Effector memory CD4-positive, alpha-beta T cell (primary cell): Measurements from ENCODE around the gene RUSF1.

Experiments used
- DNase-seq, 3 donors: peaks; one replicate each; pipeline ENCODE4 v3.0.0-alpha.2; 2020
- H3K27ac ChIP-seq: 2 replicates; pipeline ENCODE4 v1.7.0; 2013; ENCODE audit warnings: mild to moderate bottlenecking, low read length, moderate library complexity; ENCODE audit not compliant: insufficient read depth, poor library complexity, severe bottlenecking
- H3K27me3 ChIP-seq: replicated peaks from 2 replicates; pipeline ENCODE4 v1.7.0; 2013; ENCODE audit warnings: mild to moderate bottlenecking, low read length; ENCODE audit not compliant: insufficient read depth, control insufficient read depth, poor library complexity, severe bottlenecking
- H3K36me3 ChIP-seq: 2 replicates; pipeline ENCODE4 v1.7.0; 2013; ENCODE audit warnings: mild to moderate bottlenecking, low read length, moderate library complexity; ENCODE audit not compliant: control insufficient read depth, insufficient read depth
- H3K4me1 ChIP-seq: 2 replicates; pipeline ENCODE4 v1.7.0; 2013; ENCODE audit warnings: low read length, mild to moderate bottlenecking; ENCODE audit not compliant: control insufficient read depth, insufficient read depth, poor library complexity, severe bottlenecking
- H3K4me3 ChIP-seq: 2 replicates; pipeline ENCODE4 v1.7.0; 2013; ENCODE audit warnings: low read length, low read depth, mild to moderate bottlenecking; ENCODE audit not compliant: insufficient read depth, poor library complexity, severe bottlenecking
- H3K9me3 ChIP-seq: 2 replicates; pipeline ENCODE4 v1.7.0; 2013; ENCODE audit warnings: mild to moderate bottlenecking, low read length, moderate library complexity; ENCODE audit not compliant: control insufficient read depth

The RUSF1 gene

DNA sequence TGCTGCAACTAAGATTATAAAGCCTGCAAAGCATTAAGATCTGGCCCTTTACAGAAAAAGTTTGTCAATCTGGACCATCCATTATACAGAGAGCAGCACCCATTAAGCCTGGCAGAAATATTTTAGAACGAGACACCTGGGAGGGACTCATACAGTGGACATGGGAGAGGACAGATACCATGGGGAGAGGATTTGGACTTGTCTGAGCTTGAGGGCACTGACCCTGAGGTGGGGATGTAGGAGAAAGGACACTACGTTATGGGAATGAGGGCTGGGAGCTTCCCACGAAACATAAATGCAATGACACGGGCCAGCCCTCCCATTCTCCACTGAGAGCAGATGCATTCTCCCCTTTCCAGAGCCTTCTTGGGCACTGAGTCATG lies 6.2 kb downstream of the RUSF1 start:
- no peaks in the 10 kb centered on the region for H3K9me3 ChIP-seq
- peaks cover 24% of the 10 kb centered on the region for H3K36me3 ChIP-seq
- no peak overlapping the region for H3K4me3 ChIP-seq
- no peaks in the 10 kb centered on the region for H3K4me1 ChIP-seq
- DNase-seq, result no peak
- no peak overlapping the region for H3K27ac ChIP-seq
- H3K27me3 ChIP-seq, result no peaks in the 10 kb centered on the region

DNA sequence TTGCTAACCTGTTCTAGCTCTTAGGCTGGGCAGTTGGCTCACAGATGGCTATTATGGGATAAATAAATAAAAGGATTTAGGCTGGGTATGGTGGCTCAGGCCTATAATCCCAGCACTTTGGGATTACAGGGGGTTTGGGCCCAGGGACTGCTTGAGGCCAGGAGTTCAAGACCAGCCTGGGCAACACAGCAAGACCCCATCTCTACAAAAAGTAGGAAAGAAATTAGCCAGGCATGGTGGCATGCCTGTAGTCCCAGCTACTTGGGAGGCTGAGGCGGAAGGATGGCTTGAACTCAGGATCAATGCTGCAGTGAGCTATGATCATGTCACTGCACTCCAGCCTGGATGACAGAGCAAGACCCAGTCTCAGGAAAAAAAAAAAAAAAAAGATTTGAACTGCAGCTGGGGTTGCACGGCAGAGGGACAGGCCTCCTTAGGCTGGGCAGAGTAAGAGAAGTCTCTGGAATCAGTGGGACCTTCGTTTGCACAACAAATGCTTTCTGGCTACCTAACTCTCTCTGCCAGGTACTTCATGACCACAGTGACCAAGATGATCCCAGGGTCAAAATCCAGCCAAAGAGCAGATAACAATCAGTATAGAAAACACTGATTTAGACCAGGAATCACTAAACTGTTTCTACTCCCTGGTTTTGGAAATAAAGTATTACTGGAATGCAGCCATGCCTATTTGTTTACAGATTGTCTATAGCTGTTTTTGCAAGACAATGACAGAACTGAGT lies 6.8 kb downstream of the RUSF1 start:
- Histone ChIP-seq H3K9me3 (no peaks in the 10 kb centered on the region), H3K4me1 (no peaks in the 10 kb centered on the region), H3K27me3 (no peaks in the 10 kb centered on the region), H3K4me3 (no peak overlapping the region), H3K27ac (no peak overlapping the region), H3K36me3 (peaks cover 30% of the 10 kb centered on the region)
- DNase-seq, result no peak

DNA sequence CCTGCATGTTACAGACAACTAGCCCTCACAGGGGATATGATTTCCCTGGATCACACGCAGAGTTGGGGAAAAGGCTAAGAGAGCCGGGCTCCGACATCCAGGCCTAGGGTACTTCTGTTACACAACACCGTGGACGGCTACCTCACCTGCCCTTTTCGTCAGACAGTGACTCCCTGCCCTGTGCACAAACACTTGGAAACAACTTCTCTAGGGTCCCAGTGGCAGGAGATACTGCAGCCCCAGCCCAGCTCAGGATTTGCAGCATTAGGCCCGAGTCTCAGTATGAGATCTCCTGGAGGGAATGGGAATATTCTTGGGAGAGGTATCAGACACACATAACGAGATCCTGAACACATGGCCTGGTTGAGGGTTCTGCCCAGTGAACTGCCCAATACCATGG lies 8.3 kb downstream of the RUSF1 start:
- Histone ChIP-seq H3K9me3 (no peaks in the 10 kb centered on the region), H3K36me3 (peaks cover 44% of the 10 kb centered on the region), H3K27ac (no peak overlapping the region), H3K27me3 (no peaks in the 10 kb centered on the region), H3K4me1 (no peaks in the 10 kb centered on the region), H3K4me3 (no peak overlapping the region)
- no peak for DNase-seq

DNA sequence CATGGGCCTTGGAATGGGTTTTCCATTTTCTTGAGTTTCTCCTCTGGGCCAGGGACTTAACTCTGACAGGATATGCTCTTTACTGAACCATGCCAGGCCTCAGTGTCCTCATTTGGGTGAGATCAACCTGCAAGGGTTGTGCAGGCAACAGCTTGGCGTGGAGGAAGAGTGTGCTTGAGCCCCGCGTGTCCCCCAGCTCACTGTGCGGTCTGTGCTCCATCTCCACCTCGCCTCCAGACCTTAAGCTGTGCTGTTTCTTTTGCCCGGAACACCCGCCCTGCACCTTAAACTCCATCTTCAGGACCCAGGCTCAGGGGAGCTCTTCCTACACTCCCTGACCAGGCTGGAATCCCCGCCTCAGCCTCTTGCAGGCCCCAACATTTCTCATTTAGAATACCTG lies 9.7 kb downstream of the RUSF1 start:
- DNase-seq, result no peak
- H3K36me3 ChIP-seq, result peaks cover 52% of the 10 kb centered on the region

DNA sequence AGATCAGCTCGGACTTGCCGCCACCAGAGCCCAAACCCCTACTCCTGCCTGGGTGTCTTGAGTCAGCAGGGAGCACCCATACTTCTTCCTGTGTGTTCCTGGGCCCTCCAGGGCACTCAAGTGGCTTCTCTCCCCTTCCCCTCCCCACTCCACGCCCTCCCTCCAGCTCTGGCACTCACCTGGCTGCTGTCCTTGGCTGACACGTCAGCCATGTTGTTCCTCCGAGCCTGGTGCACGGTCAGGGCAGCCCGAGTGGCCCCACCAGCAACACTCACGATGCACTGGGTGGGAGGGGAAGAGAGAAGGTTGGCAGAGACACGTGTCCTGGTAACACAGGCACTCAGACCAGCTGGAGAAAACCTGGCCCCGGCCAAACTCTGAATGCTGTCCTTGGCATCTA lies 11.5 kb downstream of the RUSF1 start:
- Histone ChIP-seq H3K27me3 (no peaks in the 10 kb centered on the region), H3K36me3 (peaks cover 53% of the 10 kb centered on the region), H3K4me3 (no peak overlapping the region), H3K27ac (no peak overlapping the region), H3K9me3 (no peaks in the 10 kb centered on the region), H3K4me1 (no peaks in the 10 kb centered on the region)
- no peak for DNase-seq

More for the DNA sequence above, 9.7 kb downstream of the RUSF1 start:
- no peaks in the 10 kb centered on the region for H3K9me3 ChIP-seq
- no peaks in the 10 kb centered on the region for H3K4me1 ChIP-seq
- no peak overlapping the region for H3K4me3 ChIP-seq
- no peak overlapping the region for H3K27ac ChIP-seq
- H3K27me3 ChIP-seq, result no peaks in the 10 kb centered on the region

DNA sequence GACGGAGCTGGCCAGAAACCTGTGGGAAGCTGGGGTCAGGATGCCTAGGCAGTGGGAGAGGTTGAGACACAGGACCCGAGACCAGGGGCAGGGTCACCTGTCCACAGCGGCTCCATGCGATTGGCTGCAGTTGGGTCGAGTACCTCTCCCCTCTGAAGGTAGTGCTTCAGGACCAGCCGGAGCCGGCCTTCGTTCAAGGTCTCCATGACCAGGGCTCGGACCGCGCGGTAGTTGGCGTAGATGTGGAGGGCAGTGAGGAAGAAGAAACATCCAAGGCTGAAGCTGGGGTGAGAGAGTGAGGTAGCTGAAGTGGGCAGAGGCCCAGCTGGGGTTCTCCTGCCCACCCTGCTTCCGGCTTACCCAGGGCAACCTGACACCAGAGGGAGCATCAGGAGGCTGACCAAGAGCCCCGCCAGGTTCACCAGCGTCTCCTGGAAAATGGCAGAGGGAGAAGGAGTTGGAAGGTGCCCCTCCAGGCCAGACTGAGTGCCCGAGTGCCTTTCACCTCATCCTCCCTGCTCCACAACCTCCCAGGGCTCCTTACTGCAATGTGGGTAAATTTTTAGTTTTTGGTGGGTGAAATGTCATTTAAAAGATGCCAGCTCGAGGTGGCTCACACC lies 14.6 kb downstream of the RUSF1 start:
- H3K36me3 ChIP-seq, result peaks cover 41% of the 10 kb centered on the region

DNA sequence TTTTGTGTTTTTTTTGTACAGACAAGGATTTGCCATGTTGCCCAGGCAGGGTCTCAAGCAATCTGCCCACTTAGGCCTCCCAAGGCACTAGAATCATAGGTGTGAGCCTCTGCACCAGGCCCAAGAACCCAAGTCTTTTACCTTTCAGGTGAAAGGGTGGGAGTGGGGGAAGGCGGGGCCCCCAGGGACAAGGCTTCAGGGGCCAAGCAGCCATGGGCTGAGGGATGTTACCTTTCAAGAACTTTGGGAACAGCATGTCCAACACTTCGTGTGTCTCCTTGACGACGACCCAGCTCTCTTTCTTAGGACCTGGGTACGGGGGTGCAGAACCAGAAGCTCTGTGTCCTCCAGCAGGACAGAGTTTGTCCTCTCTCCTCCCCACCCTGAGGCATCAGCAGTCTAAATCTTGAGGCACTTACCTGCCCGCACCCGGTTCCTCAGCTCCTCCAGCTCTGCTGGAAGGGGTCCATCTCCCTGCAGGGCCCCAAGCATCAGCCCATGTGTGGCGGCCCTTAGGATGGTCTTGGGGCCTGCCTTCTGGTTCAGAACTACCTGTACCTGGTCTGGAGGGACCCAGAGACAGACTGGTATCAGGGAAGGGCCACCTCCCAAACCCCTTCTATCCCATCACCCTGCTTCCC lies 16.3 kb downstream of the RUSF1 start:
- peaks cover 7% of the 10 kb centered on the region for H3K4me1 ChIP-seq
- no peaks in the 10 kb centered on the region for H3K9me3 ChIP-seq
- no peak overlapping the region for H3K27ac ChIP-seq
- H3K4me3 ChIP-seq, result no peak overlapping the region
- H3K36me3 ChIP-seq, result peaks cover 29% of the 10 kb centered on the region
- no peaks in the 10 kb centered on the region for H3K27me3 ChIP-seq
- no peak for DNase-seq

More for the DNA sequence above, 14.6 kb downstream of the RUSF1 start:
- H3K4me1 ChIP-seq, result no peaks in the 10 kb centered on the region
- no peak overlapping the region for H3K4me3 ChIP-seq
- H3K27ac ChIP-seq, result no peak overlapping the region
- no peaks in the 10 kb centered on the region for H3K9me3 ChIP-seq
- no peaks in the 10 kb centered on the region for H3K27me3 ChIP-seq
- no peak for DNase-seq

DNA sequence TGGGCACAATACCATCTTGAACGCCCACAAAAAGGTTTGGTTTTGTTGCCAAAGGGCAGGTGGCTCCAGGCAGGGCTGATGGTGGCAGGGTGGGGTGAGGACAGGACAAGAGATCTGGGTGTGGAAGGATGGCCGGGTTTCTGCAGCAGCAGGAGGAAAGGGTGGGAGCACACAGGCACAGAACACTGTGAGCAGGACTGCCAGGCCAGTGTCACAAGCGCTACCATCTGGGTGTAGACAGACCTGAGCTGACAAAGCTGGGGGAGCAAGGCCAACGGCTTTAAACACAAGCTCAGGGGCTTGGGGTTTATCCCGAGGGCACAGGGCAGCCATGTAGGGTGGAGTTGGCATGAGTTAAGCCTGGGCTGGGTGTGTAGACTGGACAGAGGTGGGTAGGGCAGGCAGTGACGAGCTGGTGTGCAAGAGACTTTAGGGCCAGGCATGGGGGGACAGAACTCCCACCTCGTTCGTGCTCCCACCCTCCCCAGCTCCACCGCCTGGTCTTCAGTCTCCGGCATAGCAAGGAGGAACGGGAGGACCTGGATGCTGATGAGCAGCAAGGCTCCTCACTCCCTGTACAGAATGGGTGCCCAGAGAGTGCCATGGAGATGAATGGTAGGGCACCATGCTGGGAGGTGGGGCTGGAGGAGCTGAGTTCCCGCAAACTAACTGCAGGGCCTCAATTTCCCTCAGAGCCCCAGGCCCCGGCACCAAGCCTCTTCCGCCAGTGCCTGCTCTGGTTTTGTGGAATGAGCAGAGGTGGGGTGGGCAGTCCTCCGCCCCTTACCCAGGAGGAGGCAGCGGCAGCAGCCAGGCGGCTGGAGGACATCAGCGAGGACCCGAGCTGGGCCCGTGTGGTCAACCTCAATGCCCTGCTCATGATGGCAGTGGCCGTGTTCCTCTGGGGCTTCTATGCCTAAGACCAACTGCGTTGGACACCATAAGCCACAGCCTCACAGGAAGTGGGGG lies 18.3 kb downstream of the RUSF1 start:
- Histone ChIP-seq H3K27me3 (no peaks in the 10 kb centered on the region), H3K4me3 (no peak overlapping the region), H3K36me3 (peaks cover 9% of the 10 kb centered on the region), H3K9me3 (no peaks in the 10 kb centered on the region), H3K4me1 (peaks cover 7% of the 10 kb centered on the region), H3K27ac (no peak overlapping the region)
- DNase-seq, result no peak

DNA sequence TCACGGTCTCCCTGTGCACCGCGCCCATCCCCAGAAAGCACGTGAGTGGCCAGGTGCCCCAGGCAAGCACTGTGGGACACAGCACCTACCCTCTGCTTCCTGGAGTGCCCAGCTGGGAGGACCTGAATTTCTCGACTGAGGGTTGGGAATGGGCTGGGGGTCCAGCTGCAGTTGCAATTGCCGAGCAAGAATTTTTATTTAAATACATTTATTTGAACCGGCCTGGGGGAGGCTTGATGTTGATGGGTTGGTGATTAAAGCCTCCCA lies 19.0 kb downstream of the RUSF1 start:
- no peaks in the 10 kb centered on the region for H3K27me3 ChIP-seq
- no peaks in the 10 kb centered on the region for H3K9me3 ChIP-seq
- H3K4me1 ChIP-seq, result peaks cover 7% of the 10 kb centered on the region
- DNase-seq, result no peak
- no peak overlapping the region for H3K27ac ChIP-seq
- peaks cover 5% of the 10 kb centered on the region for H3K36me3 ChIP-seq
- H3K4me3 ChIP-seq, result no peak overlapping the region
